ENCODE measurements around the gene RABGEF1. TPM values are rescaled to one million over a fixed set of nuclear protein-coding genes. Genes with fewer than 3 reads are reported as not detected.
"Not testable (repeated sequence)": the region's sequence is repeated elsewhere in the genome, so short reads cannot be mapped to it uniquely, and the experiment has no call there.

Gene RABGEF1
- total and polyA plus RNA-seq, 2 of the 8 experiments (the other 6 are each of a cell fraction or from before 2014, with no cell fraction given) = 10.2 to 18.0 TPM

- WGBS, 2 experiments (ENCODE audit: extremely low coverage in 1 of 2, insufficient coverage in 1 of 2, insufficient read length in 1 of 2, insufficient replicate concordance in 2 of 2, low coverage in 1 of 2, low lambda C conversion rate in 2 of 2, missing lambda C conversion rate in 1 of 2) = 93% methylated on average over 4 of the region's 4 CpGs; no CpG with 5 or more reads in 1 of the 2 experiments
- H4K8ac ChIP-seq (ENCODE audit: extremely low read depth, insufficient read depth, low read length); H3K14ac ChIP-seq (ENCODE audit: insufficient read length); DNase-seq (ENCODE audit: low read depth in 1 of 2, low spot score in 2 of 2); H3K4me3 ChIP-seq (ENCODE audit: extremely low read depth in 1 of 4, insufficient read depth in 2 of 4, low read depth in 3 of 4, low read length in 4 of 4); H2BK5ac ChIP-seq (ENCODE audit: low read depth, low read length); FAIRE-seq; H3K23ac ChIP-seq (ENCODE audit: insufficient read length); H3K56ac ChIP-seq (replicated peaks; ENCODE audit: insufficient read length, low read depth, low read length); H3K23me2 ChIP-seq (ENCODE audit: low read depth, low read length); H2BK20ac ChIP-seq (ENCODE audit: low read length); H3K4me2 ChIP-seq (ENCODE audit: insufficient read depth in 1 of 2, low read depth in 2 of 2, low read length in 2 of 2); H2AK5ac ChIP-seq (ENCODE audit: low read depth, low read length); H2BK12ac ChIP-seq (ENCODE audit: low read depth, low read length); H3K79me1 ChIP-seq (ENCODE audit: low read depth, low read length); H4K91ac ChIP-seq (replicated peaks; ENCODE audit: insufficient read length, low read length); H2BK120ac ChIP-seq (replicated peaks; ENCODE audit: low read depth, low read length); H3K36me3 ChIP-seq (ENCODE audit: control insufficient read depth in 2 of 4, insufficient read depth in 4 of 4, low read length in 3 of 4); H2AFZ ChIP-seq (ENCODE audit: low read length); H3K27me3 ChIP-seq (replicated peaks in 1 of 4; ENCODE audit: control insufficient read depth in 3 of 4, extremely low read depth in 1 of 4, insufficient read depth in 3 of 4, low read length in 3 of 4); H3K9ac ChIP-seq (replicated peaks in 1 of 4; ENCODE audit: extremely low read depth in 1 of 4, low read depth in 3 of 4, low read length in 3 of 4); H3K18ac ChIP-seq (ENCODE audit: extremely low read depth, low read length); H4K5ac ChIP-seq (ENCODE audit: insufficient read length, low read depth, low read length); H3K9me3 ChIP-seq (ENCODE audit: insufficient read depth in 2 of 2, low read depth in 1 of 2, low read length in 1 of 2); H3K4ac ChIP-seq (replicated peaks; ENCODE audit: insufficient read length, low read depth, low read length); H2BK15ac ChIP-seq (ENCODE audit: low read length); H3K4me1 ChIP-seq (replicated peaks in 1 of 4; ENCODE audit: control insufficient read depth in 3 of 4, insufficient read depth in 4 of 4, low read length in 3 of 4); H4K20me1 ChIP-seq (replicated peaks in 1 of 2; ENCODE audit: control insufficient read depth in 1 of 2, insufficient read depth in 2 of 2, low read length in 2 of 2); H3K27ac ChIP-seq (ENCODE audit: low read depth, low read length): not testable (repeated sequence)
- ChIA-PET CTCF (ENCODE audit: partially characterized antibody) (interaction anchor here (1.3 kb wide), 1 partner anchor 57 kb away, joined by 3 read pairs; no protein-coding TSS in a partner anchor), POLR2A (ENCODE audit: partially characterized antibody) (interaction anchor here (0.6 to 1.3 kb wide), 3 partner anchors 10 to 14 kb away, joined by 3 to 5 read pairs (median 4); partner anchors contain the start of gene RABGEF1)
- H3K79me2 ChIP-seq (ENCODE audit: control insufficient read depth in 1 of 2, insufficient read depth in 2 of 2, low read length in 2 of 2) = peaks cover 0 to 46% of the 10 kb centered on the region in 2 experiments; a peak in 3 of 4 replicates
Observed at GRCh38 chr7:66755059-66755458, 14.5 kb downstream of the RABGEF1 start.

GRCh38 chr7:66756227-66756626 lies 15.7 kb downstream of the RABGEF1 start:
- H3K14ac ChIP-seq (ENCODE audit: insufficient read length); H2BK15ac ChIP-seq (ENCODE audit: low read length); H2BK120ac ChIP-seq (replicated peaks; ENCODE audit: low read depth, low read length); H3K23me2 ChIP-seq (ENCODE audit: low read depth, low read length); CTCF ChIA-PET (ENCODE audit: partially characterized antibody); H4K8ac ChIP-seq (ENCODE audit: extremely low read depth, insufficient read depth, low read length); POLR2A ChIA-PET (ENCODE audit: partially characterized antibody); H3K18ac ChIP-seq (ENCODE audit: extremely low read depth, low read length); H3K27ac ChIP-seq (ENCODE audit: low read depth, low read length); H3K4me2 ChIP-seq (ENCODE audit: insufficient read depth in 1 of 2, low read depth in 2 of 2, low read length in 2 of 2); H3K4me1 ChIP-seq (replicated peaks in 1 of 4; ENCODE audit: control insufficient read depth in 3 of 4, insufficient read depth in 4 of 4, low read length in 3 of 4); H3K56ac ChIP-seq (replicated peaks; ENCODE audit: insufficient read length, low read depth, low read length); H4K91ac ChIP-seq (replicated peaks; ENCODE audit: insufficient read length, low read length); H2AFZ ChIP-seq (ENCODE audit: low read length); FAIRE-seq; DNase-seq (ENCODE audit: low read depth in 1 of 2, low spot score in 2 of 2); H2BK5ac ChIP-seq (ENCODE audit: low read depth, low read length); H3K9me3 ChIP-seq (ENCODE audit: insufficient read depth in 2 of 2, low read depth in 1 of 2, low read length in 1 of 2); H3K4ac ChIP-seq (replicated peaks; ENCODE audit: insufficient read length, low read depth, low read length); H3K9ac ChIP-seq (replicated peaks in 1 of 4; ENCODE audit: extremely low read depth in 1 of 4, low read depth in 3 of 4, low read length in 3 of 4); H3K4me3 ChIP-seq (ENCODE audit: extremely low read depth in 1 of 4, insufficient read depth in 2 of 4, low read depth in 3 of 4, low read length in 4 of 4); H3K23ac ChIP-seq (ENCODE audit: insufficient read length); H2BK20ac ChIP-seq (ENCODE audit: low read length); H2AK5ac ChIP-seq (ENCODE audit: low read depth, low read length); H3K27me3 ChIP-seq (replicated peaks in 1 of 4; ENCODE audit: control insufficient read depth in 3 of 4, extremely low read depth in 1 of 4, insufficient read depth in 3 of 4, low read length in 3 of 4); H3K36me3 ChIP-seq (ENCODE audit: control insufficient read depth in 2 of 4, insufficient read depth in 4 of 4, low read length in 3 of 4); H3K79me1 ChIP-seq (ENCODE audit: low read depth, low read length); H4K20me1 ChIP-seq (replicated peaks in 1 of 2; ENCODE audit: control insufficient read depth in 1 of 2, insufficient read depth in 2 of 2, low read length in 2 of 2); H4K5ac ChIP-seq (ENCODE audit: insufficient read length, low read depth, low read length); H2BK12ac ChIP-seq (ENCODE audit: low read depth, low read length): not testable (repeated sequence)
- 82% methylated on average over 3 of the region's 3 CpGs; no CpG with 5 or more reads in 1 of the 2 experiments for WGBS, 2 experiments (ENCODE audit: extremely low coverage in 1 of 2, insufficient coverage in 1 of 2, insufficient read length in 1 of 2, insufficient replicate concordance in 2 of 2, low coverage in 1 of 2, low lambda C conversion rate in 2 of 2, missing lambda C conversion rate in 1 of 2)
- H3K79me2 ChIP-seq (ENCODE audit: control insufficient read depth in 1 of 2, insufficient read depth in 2 of 2, low read length in 2 of 2) = peaks cover 0 to 37% of the 10 kb centered on the region in 2 experiments; a peak in 2 of 4 replicates
